Dendritic cell treated with granulocyte-macrophage colony-stimulating factor and Interleukin-4, amounts not matched to agents 40 ng/mL and 50 ng/mL, for 4 days (primary cell): ENCODE measurements around the gene LMBRD1.
"Not testable (repeated sequence)": the region's sequence is repeated elsewhere in the genome, so short reads cannot be mapped to it uniquely, and the experiment has no call there.

Experiments used
- H3K27ac Mint-ChIP-seq: one replicate; pipeline ENCODE4 v1.8.0; 2022; ENCODE audit warnings: mild to moderate bottlenecking, mixed read lengths
- H3K27me3 Mint-ChIP-seq: one replicate; pipeline ENCODE4 v1.8.0; 2022; ENCODE audit warnings: mild to moderate bottlenecking, mixed read lengths
- H3K36me3 Mint-ChIP-seq: one replicate; pipeline ENCODE4 v1.8.0; 2022; ENCODE audit warnings: low read depth, mixed read lengths
- H3K4me1 Mint-ChIP-seq: one replicate; pipeline ENCODE4 v1.8.0; 2022; ENCODE audit warnings: low read depth, mixed read lengths
- H3K4me3 Mint-ChIP-seq: one replicate; pipeline ENCODE4 v1.8.0; 2022; ENCODE audit warnings: mild to moderate bottlenecking, moderate library complexity, mixed read lengths
- H3K9me3 Mint-ChIP-seq: one replicate; pipeline ENCODE4 v1.8.0; 2022; ENCODE audit warnings: mixed read lengths
- intact Hi-C: fragments of 100-400 bp; cut with micrococcal nuclease; formaldehyde crosslinking; loops from one replicate; pipeline ENCODE4 v1.15.0; 2022

LMBRD1 gene

DNA sequence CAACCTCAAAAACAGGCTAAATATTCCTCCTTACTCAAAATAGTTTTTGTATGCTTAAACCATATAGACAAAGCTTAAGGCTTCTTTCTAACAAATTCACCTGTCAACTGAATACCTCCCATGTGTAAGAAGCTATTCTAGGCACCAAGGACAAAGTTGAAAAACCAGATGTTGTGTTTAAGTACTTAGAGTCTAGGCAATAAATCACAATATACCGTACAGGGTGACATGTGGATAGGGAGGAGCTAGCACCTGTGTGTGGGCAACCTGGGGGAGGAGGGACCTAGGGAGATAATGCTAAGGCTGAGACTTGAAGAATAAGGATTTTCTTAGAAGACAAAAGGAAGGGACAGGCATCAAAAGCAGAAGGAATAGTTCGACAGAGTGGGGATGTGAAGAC, 123.5 kb downstream of the LMBRD1 start:
- H3K4me1 Mint-ChIP-seq: no peaks in the 10 kb centered on the region
- H3K36me3 Mint-ChIP-seq: peaks cover 67% of the 10 kb centered on the region
- H3K27ac Mint-ChIP-seq: no peak overlapping the region

DNA sequence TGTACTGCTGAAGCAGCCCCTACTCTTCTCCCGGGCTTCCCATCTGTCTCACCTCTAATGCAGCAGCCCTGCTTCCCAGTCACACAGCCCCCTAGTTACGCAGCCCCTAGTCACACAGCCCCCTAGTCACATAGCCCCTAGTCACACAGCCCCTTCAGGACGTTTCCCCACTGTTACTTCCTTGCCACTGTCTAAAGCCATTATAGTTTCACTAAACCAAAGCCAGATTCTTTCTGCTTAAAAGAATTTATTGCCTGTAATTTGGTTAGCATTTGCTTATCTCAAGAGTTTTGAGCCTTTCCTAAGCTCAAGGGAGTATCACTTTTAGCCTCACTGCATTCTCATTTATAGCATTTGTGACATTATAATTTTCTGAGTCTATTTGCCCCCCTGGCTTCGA, 127.9 kb downstream of the LMBRD1 start:
- H3K27me3 Mint-ChIP-seq: peaks cover 1% of the 10 kb centered on the region
- no peak overlapping the region for H3K4me3 Mint-ChIP-seq
- no peak overlapping the region for H3K27ac Mint-ChIP-seq
- no peaks in the 10 kb centered on the region for H3K9me3 Mint-ChIP-seq
- no peaks in the 10 kb centered on the region for H3K4me1 Mint-ChIP-seq
- intact Hi-C loops: no loop called here
- peaks cover 30% of the 10 kb centered on the region for H3K36me3 Mint-ChIP-seq

More for the DNA sequence above, 123.5 kb downstream of the LMBRD1 start:
- H3K27me3 Mint-ChIP-seq: no peaks in the 10 kb centered on the region
- H3K4me3 Mint-ChIP-seq: no peak overlapping the region
- no peaks in the 10 kb centered on the region for H3K9me3 Mint-ChIP-seq
- intact Hi-C loops: no loop called here

DNA sequence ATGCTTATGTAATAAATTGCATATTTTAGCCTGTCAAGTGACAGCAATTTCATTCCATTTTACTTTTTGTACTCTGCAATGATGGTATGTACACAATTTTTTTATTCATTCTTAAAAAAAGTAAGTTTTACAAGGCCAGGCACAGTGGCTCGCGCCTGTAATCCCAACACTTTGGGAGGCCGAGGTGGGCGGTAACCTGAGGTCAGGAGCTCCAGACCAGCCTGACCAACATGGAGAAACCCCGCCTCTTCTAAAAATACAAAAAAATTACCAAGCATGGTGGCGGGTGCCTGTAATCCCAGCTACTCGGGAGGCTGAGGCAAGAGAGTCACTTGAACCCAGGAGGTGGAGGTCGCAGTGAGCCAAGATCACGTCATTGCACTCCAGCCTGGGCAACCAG, 130.0 kb downstream of the LMBRD1 start:
- H3K36me3 Mint-ChIP-seq, H3K27ac Mint-ChIP-seq, H3K4me3 Mint-ChIP-seq, intact Hi-C loops, H3K4me1 Mint-ChIP-seq, H3K9me3 Mint-ChIP-seq, H3K27me3 Mint-ChIP-seq: not testable (repeated sequence)

DNA sequence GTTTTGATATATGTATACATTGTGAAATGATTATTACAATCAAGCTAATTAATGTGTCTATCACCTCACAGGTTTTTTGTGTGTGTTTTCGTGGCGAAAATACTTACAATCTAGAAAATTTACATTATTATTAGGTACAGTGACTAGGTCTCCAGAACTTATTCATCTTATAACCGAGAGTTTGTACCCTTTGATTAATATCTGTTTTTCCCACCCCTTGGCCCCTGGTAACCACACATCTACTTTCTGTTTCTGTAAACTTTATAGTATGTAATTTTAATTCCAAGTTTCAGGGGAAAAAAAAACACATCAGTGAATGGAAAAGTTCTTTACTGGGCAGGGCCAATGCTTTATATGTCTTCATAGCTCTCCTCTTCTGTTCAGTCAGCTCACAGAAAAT, 131.4 kb downstream of the LMBRD1 start:
- Mint-ChIP-seq H3K36me3 (no peaks in the 10 kb centered on the region), H3K27me3 (peaks cover 1% of the 10 kb centered on the region), H3K27ac (no peak overlapping the region), H3K9me3 (no peaks in the 10 kb centered on the region), H3K4me3 (no peak overlapping the region), H3K4me1 (no peaks in the 10 kb centered on the region)
- intact Hi-C loops: no loop called here

DNA sequence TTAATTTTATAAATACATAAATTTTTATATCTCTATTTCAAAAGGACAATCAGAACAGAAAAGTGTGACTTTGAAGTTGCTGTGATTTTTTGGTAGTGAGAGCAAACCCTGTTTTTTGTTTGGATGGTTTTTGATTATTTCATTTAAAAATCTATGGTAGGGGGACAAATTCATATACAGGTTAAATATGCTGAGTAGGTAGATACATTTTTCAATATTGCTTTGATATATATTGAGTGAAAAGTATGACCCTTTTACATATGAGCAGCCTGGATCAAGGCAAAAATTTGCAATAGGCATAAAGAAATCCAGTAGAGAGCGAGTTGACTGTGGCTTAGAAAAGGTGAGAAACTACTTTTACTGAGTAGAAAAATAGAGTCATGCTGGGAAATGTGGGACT, 132.3 kb downstream of the LMBRD1 start:
- Mint-ChIP-seq H3K36me3 (no peaks in the 10 kb centered on the region), H3K27ac (no peak overlapping the region), H3K4me3 (no peak overlapping the region), H3K4me1 (no peaks in the 10 kb centered on the region), H3K9me3 (peaks cover 6% of the 10 kb centered on the region), H3K27me3 (peaks cover 1% of the 10 kb centered on the region)
- intact Hi-C loops: no loop called here

DNA sequence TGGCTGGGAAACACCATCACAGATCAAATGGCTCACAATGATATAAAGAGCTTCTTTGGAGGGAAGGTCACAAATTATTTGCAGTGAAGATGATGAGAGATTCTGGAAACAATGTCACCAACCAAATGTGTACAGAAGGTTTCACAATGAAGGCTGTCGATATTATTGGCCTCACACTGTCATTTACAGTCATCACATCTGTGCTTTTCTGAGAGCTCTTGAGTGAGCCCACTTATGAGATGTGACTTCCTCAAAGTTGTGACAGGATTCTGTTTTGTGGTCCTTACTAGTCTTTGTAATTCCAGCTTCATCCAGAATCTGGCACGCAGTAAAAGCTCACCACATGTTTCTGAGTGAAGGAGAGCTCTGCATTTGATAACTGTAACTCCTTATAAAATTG, 133.6 kb downstream of the LMBRD1 start:
- Mint-ChIP-seq H3K36me3 (no peaks in the 10 kb centered on the region), H3K4me3 (no peak overlapping the region), H3K27ac (no peak overlapping the region), H3K27me3 (peaks cover 1% of the 10 kb centered on the region), H3K4me1 (no peaks in the 10 kb centered on the region), H3K9me3 (peaks cover 19% of the 10 kb centered on the region)
- intact Hi-C loops: no loop called here

DNA sequence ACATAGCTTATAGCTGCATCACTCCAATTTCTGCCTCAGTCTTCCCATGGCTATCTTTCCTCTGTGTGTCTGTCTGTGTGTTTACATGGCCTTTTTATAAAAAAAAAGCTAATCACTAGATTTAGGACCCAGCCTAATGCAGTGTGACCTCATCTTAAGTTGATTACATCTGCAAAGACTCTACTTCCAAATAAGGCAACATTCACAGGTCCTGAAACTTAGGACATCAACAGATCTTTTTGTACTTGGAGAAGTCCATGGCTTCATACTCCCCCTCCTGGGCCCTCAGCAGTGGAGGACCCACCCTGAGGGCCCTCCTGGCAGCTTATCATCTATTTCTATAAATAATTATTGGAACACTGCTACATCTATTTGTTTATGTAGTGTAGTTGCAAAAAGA, 146.1 kb downstream of the LMBRD1 start:
- Mint-ChIP-seq H3K27me3 (no peaks in the 10 kb centered on the region), H3K9me3 (peaks cover 7% of the 10 kb centered on the region), H3K4me1 (no peaks in the 10 kb centered on the region), H3K4me3 (no peak overlapping the region), H3K27ac (no peak overlapping the region), H3K36me3 (no peaks in the 10 kb centered on the region)
- intact Hi-C loops: no loop called here

DNA sequence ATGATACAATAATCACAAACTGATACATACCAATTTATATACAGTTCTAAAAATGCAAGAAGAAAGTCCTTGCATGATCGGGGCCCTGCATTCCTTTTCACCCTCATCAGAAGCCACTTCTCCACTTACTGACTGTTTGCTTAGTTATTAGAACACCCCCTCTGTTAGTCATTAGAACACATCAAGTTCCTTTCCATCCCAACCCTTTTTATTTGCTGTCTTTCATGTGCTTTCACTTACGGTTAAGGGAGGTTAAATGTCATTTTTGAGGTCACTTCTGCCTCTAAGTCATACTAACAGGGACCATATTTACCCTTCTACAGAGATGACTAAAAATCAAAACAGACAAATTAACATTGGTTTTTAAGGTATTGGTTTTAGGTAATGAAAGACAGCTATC, 149.1 kb downstream of the LMBRD1 start:
- Mint-ChIP-seq H3K9me3 (peaks cover 7% of the 10 kb centered on the region), H3K36me3 (no peaks in the 10 kb centered on the region), H3K4me3 (no peak overlapping the region), H3K4me1 (no peaks in the 10 kb centered on the region), H3K27ac (no peak overlapping the region), H3K27me3 (no peaks in the 10 kb centered on the region)
- intact Hi-C loops: no loop called here

DNA sequence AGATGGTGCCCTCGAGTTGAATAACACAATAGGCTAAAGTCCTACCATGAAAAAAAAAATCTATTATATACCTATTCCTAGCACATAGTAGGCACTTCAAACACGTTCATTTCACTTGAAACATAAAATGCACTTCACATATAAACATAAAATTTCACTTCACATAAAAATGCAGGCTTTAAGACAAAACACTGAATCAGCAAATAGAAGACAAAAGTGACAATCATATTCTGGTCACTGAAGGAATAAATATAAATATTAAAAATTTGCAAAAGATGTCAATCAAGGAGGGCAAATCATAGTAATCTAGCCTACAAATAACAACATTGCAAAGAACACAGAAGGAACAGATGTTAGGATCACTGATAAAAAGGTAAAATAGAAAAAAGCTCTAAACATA, 153.1 kb downstream of the LMBRD1 start:
- H3K9me3 Mint-ChIP-seq: no peaks in the 10 kb centered on the region
- H3K27ac Mint-ChIP-seq: no peak overlapping the region
- intact Hi-C loops: no loop called here

DNA sequence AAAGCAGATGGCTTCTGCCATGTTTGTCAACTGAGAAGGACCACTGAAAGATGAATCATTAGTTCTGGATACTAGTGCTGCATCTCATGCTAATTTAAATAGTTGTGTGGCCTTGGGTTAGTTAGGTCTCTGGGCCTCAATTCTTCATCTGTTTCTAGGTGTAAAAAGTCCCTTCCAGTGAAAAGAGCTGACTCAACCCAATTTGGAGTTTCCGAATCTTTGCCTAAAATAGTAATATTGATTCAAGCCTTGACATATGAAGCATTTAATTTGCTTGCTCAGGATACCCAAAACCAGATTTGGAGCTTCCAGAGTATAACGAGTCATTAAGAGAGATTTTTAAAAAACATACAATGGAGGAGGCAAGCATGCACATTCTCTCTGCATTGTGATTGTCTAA, 163.9 kb downstream of the LMBRD1 start:
- intact Hi-C loops: no loop called here
- Mint-ChIP-seq H3K4me1 (no peaks in the 10 kb centered on the region), H3K27me3 (no peaks in the 10 kb centered on the region), H3K4me3 (no peak overlapping the region), H3K27ac (no peak overlapping the region), H3K36me3 (no peaks in the 10 kb centered on the region), H3K9me3 (no peaks in the 10 kb centered on the region)

More for the DNA sequence above, 153.1 kb downstream of the LMBRD1 start:
- Mint-ChIP-seq H3K36me3 (no peaks in the 10 kb centered on the region), H3K4me3 (no peak overlapping the region), H3K4me1 (no peaks in the 10 kb centered on the region), H3K27me3 (no peaks in the 10 kb centered on the region)

DNA sequence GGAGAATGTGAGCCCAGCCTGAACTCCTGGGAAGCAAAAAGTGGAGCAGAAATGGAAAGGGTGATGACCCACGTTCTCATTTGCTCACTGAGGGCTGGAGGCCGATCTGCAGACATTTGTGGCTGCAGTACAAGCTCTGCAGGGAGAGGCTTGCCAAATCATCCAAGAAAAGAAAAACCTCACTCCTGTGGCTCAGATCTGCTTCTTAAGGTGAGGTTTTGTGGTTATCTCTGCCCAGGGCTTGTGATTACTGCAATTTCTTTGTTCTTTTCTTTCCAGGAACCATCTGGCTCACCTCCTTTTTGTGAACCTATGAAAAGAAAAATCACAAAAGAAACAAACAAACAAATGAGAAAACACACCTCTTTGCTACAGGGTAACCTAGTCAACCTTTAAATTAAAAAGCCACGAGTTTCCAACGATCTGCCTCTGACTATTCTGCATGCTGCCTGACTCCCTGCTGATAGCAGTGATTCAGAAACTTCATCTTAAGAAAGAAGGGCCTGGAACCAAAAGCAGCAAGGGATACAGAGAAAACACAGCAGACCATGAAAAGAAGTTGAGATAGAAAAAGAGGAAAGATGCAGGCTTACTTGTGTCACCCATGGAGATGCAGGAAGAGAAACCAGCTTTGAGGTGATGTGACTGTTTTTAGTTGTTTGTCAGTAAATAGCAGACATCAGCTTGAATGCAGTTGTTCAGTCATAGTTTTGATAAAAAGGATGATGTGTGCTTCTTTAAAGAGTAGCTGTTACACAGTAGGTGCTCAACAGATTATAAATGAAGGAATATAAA, 165.1 kb downstream of the LMBRD1 start:
- H3K36me3 Mint-ChIP-seq: no peaks in the 10 kb centered on the region
- intact Hi-C loops: no loop called here
- H3K9me3 Mint-ChIP-seq: no peaks in the 10 kb centered on the region
- no peaks in the 10 kb centered on the region for H3K4me1 Mint-ChIP-seq
- H3K4me3 Mint-ChIP-seq: no peak overlapping the region
- H3K27me3 Mint-ChIP-seq: no peaks in the 10 kb centered on the region
- H3K27ac Mint-ChIP-seq: no peak overlapping the region

DNA sequence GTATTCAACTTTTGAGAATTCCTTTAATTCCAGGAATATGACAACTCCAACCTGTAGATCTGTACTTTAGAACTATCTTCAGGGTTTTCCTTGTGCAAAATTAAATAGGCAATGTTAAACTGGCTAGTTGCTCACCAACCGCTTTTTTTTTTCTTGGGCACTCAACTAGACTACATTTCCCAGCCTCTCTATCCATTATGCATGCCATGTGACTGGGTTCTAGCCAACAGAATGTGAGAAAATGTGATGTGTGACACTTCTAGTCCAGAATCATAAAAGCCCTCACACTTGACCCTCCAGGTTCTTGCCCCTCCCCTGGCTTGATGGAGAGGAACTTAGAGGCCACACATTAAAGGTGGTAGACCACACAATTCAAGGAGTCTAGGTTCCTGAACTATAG, 166.0 kb downstream of the LMBRD1 start:
- no peaks in the 10 kb centered on the region for H3K27me3 Mint-ChIP-seq
- H3K9me3 Mint-ChIP-seq: no peaks in the 10 kb centered on the region
- H3K4me1 Mint-ChIP-seq: no peaks in the 10 kb centered on the region
- no peak overlapping the region for H3K4me3 Mint-ChIP-seq
- H3K36me3 Mint-ChIP-seq: no peaks in the 10 kb centered on the region
- intact Hi-C loops: no loop called here
- no peak overlapping the region for H3K27ac Mint-ChIP-seq

DNA sequence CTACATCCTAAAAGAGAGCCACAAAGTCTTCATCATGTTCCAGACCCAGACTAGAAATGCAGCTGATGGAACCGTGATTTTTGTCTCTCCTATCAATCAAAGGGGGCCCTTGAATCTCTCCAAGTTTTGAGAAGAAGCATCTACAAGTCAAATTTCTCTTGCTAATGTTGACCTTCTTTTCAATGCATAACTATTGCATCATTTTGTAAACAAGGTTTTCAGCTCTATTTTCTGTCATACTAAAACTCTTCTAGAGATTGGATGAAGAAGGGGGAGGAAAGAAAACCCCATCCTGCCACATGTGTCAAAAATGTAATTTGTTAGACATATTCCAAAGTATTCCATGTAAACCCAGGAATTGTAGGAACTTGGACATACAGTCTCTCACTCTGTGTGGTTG, 169.2 kb downstream of the LMBRD1 start:
- Mint-ChIP-seq H3K27ac (no peak overlapping the region), H3K4me3 (no peak overlapping the region), H3K9me3 (no peaks in the 10 kb centered on the region), H3K27me3 (no peaks in the 10 kb centered on the region), H3K4me1 (no peaks in the 10 kb centered on the region), H3K36me3 (no peaks in the 10 kb centered on the region)
- intact Hi-C loops: no loop called here

DNA sequence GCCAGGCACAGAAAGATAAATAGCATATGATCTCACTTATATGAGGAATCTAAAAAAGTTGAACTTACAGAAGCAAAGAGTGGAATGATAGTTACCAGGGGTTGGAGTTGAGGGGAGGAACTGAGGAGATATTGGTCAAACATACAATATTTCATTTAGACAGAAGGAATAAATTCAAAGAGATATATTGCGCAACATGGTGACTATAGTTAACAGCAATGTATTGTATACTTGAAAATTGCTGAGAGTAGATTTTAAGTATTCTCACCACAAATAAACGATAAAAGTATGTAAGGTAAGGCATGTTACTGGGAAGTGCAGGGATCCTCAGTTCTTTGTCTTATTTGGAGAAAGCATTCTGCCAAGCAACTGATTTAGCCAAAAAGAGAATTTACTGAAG, 171.9 kb downstream of the LMBRD1 start:
- intact Hi-C loops: no loop called here
- no peak overlapping the region for H3K4me3 Mint-ChIP-seq
- H3K9me3 Mint-ChIP-seq: no peaks in the 10 kb centered on the region
- no peaks in the 10 kb centered on the region for H3K27me3 Mint-ChIP-seq
- H3K27ac Mint-ChIP-seq: no peak overlapping the region
- no peaks in the 10 kb centered on the region for H3K4me1 Mint-ChIP-seq
- H3K36me3 Mint-ChIP-seq: no peaks in the 10 kb centered on the region
